Measurements from ENCODE around the gene NPHP1.

The NPHP1 gene

DNA sequence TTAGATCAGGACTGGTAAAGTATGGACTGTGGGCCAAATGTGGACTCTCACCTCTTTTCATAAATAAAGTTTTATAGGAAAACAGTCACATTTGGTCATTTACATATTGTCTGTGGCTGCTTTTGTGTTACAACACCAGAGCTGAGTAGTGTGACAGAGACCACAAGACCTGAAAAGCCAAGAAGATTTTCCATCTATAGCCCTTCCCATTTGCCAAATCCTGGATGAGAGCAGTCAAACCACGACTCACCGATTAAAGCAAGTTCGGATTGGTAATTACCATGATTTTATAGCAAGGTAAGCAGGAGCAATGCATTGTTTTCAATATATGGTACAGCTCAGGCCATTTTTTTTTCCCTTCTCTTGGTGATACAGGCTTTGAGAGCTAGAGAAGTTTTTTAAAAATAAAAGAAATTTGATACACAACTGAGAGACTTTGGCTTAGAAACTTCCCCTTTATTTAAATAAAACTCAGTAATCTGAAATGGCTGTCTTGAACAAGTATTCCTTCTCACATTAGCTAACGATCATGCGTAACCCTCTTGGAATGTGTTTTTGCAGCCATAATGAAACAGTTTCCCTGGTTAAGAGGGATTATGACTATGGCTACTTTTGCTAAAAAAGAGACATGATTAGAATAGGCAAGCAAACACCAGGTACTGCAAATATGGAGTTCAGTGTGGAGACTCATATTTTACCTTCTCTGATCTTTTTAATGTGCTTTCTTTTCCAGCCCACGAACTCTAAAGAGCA lies 79.7 kb downstream of the NPHP1 start:
- H3K4me3 ChIP-seq (replicated peaks; ENCODE audit: low read depth, low read length) = no peak overlapping the region
- no peak for DNase-seq (ENCODE audit: extremely low read depth, low read depth)
- no peak for TF ChIP-seq CTCF (IDR thresholded peaks at IDR 0.05; ENCODE audit: low read depth, low read length, missing control alignments)

DNA sequence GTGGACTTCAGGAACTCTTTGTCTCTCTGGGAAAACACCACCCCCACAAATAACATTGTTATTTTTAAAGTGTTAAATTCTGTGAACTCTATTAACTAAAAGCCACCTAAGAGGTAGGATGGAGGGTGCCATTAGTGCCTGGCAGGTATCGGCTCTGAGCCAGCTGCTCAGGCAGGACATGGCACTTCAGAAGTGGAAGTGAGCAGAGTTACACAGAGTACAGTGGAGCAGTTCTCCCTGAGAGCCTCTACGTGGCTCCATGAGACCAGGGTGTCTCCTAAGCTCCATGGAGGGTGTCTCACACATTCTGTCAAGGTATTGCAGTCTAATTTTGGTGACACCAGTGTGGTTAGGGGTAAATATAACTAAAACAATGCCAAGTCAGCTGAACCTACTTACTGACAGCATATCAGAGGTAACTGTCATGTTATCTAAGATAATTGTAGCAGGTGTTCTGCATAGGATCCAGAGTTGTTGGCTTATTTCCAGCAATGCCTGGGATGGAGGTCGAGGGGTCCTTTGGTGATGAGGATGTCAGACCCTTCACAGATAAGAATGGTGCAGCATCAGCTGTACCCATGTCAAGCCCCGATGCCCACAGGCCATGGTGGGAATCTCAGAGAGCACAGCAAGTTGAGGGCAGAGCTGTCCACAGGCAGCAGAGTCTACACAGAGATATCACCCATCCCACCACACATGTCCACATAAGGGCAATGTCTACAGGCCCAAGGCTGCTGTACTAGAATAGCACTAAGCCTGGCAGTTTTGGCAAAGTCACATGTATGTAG lies 80.6 kb downstream of the NPHP1 start:
- DNase-seq (ENCODE audit: extremely low read depth, low read depth) = no peak
- no peak overlapping the region for H3K4me3 ChIP-seq (replicated peaks; ENCODE audit: low read depth, low read length)
- no peak for TF ChIP-seq CTCF (IDR thresholded peaks at IDR 0.05; ENCODE audit: low read depth, low read length, missing control alignments)

DNA sequence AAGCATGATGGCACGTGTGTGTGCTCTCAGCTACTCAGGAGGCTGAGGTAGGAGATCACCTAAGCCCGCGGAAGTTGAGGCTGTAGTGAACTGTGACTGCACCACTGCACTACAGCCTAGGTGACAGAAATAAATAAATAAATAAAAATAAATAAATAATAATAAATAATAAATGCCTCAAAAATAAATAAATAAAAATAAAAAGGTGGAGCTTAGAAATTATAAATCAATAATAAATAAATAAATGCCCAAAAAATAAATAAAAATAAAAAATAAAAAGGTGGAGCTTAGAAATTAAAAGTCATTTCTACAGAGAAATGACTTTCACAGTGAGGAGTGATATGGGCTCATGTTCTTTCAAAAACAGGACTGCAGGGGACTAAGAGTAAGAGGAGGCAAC lies 83.2 kb downstream of the NPHP1 start:
- no peak for DNase-seq (ENCODE audit: extremely low read depth, low read depth)
- TF ChIP-seq CTCF (IDR thresholded peaks at IDR 0.05; ENCODE audit: low read depth, low read length, missing control alignments) = no peak
- H3K4me3 ChIP-seq (replicated peaks; ENCODE audit: low read depth, low read length) = no peak overlapping the region

- TF ChIP-seq CTCF (IDR thresholded peaks at IDR 0.05; ENCODE audit: low read depth, low read length, missing control alignments) = no peak
- H3K4me3 ChIP-seq (replicated peaks; ENCODE audit: low read depth, low read length) = no peak overlapping the region
- DNase-seq (ENCODE audit: extremely low read depth, low read depth) = no peak
These were observed 83.8 kb downstream of the NPHP1 start for GRCh38 chr2:110121052-110121334.

DNA sequence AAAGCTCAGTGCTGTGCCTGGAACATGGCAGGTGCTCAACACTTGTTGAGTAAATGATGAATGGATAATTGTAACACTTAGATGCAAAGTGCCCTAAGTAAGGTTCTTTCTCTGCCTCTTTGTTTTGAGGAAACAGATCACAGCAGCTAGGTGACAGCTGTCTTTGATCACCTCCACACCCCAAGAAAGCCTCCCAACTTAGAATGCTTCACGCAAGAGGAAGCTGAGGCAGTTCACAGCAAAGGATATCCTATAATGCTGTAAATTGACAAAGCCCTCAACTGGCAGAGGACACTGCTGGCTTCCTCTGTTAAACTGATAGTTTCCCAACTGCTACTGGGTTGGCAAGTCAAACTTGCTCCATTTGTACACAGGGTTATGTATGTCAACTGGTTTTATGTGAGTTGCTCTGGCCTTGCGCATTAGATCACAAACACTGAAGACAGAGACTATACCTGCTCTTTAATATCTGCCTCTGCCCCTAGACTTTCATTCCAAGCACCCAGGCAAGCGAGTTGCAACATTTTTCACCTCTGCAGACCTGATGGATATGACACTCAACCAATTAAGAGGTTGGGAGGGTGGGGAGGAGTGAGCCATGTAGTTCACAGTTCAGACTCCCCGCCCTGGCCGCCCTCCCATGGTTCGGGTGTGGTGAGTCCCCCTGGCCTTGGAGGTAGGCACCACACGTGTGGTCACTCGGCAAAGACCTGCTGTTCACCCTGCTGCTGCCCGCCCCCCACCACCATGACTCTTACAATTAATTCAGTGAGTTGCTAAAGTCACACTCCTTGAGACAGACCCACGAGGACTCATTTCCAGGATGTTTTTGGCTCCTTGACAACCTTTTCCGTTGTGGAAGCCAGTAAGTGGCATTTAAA lies 84.4 kb downstream of the NPHP1 start:
- H3K4me3 ChIP-seq (replicated peaks; ENCODE audit: low read depth, low read length) = no peak overlapping the region
- no peak for DNase-seq (ENCODE audit: extremely low read depth, low read depth)
- no peak for TF ChIP-seq CTCF (IDR thresholded peaks at IDR 0.05; ENCODE audit: low read depth, low read length, missing control alignments)

DNA sequence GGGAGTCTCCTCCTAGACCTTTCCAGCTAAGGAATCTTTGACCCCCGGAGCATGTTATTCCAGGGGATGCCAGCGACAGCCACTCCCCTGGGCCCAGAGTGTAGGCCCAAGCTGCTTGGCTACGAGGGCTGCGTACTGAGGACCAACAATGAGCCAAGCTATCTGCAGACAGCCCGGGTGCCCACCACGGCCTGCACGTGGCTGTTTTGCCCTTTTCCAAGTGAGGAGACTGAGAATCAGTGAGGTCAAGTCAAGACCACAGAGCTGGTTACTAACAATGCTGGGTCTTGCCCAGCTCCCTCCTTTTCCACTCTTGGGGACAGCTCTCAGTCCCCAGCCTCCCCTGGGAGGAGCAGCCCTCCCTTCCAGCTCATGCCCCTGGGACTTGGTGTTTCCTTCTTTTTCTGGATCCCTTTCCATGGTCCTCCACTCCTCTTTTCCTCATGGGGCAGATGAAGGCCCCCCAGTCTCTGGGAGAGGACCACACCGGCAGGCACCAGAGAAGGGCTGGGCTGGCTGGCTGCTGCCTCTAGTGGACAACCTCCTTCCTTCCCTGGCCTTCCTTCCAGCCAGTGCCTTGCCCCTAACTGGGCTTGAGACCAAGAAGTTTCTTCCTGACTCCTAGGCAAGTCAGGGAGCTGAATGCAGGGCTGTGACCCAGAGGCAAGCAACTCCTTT lies 88.6 kb downstream of the NPHP1 start:
- TF ChIP-seq CTCF (IDR thresholded peaks at IDR 0.05; ENCODE audit: low read depth, low read length, missing control alignments) = peak; percentile 73
- peak overlapping the region; percentile 44 for H3K4me3 ChIP-seq (replicated peaks; ENCODE audit: low read depth, low read length)
- peak; percentile 35 for DNase-seq (ENCODE audit: extremely low read depth, low read depth)

Measured in HFF-Myc (cell line).